Astrocyte (in vitro differentiated cells and primary cell): Measurements from ENCODE around the gene COBL. TPM values are rescaled to one million over a fixed set of nuclear protein-coding genes. Genes with fewer than 3 reads are reported as not detected.

Experiments
- DNase-seq: peaks from one replicate; pipeline ENCODE4 v3.0.0-alpha.2; 2010; ENCODE audit warnings: low read depth
- FAIRE-seq: peaks from 2 replicates; lab custom pipeline; 2011; peaks lifted over from hg19 to GRCh38; lab: Jason Lieb, UNC
- H2AFZ ChIP-seq: 2 replicates; pipeline ENCODE4 v1.6.0; 2012; ENCODE audit warnings: low read depth, low read length, inconsistent platforms
- H3K27ac ChIP-seq: 2 replicates; pipeline ENCODE4 v1.5.1; 2011; ENCODE audit warnings: low read depth, low read length, inconsistent platforms
- H3K27me3 ChIP-seq: 2 replicates; pipeline ENCODE4 v1.6.0; 2011; ENCODE audit warnings: low read length, inconsistent platforms; ENCODE audit not compliant: insufficient read depth
- H3K36me3 ChIP-seq: 2 replicates; pipeline ENCODE4 v1.5.1; 2011; ENCODE audit warnings: low read length, inconsistent platforms; ENCODE audit not compliant: insufficient read depth
- H3K4me1 ChIP-seq: 2 replicates; pipeline ENCODE4 v1.5.1; 2011; ENCODE audit warnings: low read length, inconsistent platforms; ENCODE audit not compliant: insufficient read depth
- H3K4me2 ChIP-seq: 2 replicates; pipeline ENCODE4 v1.6.0; 2012; ENCODE audit warnings: low read length, inconsistent platforms
- H3K4me3 ChIP-seq: 2 replicates; pipeline ENCODE4 v1.5.1; 2011; ENCODE audit warnings: low read depth, mild to moderate bottlenecking, low read length, inconsistent platforms; ENCODE audit not compliant: insufficient read depth
- H3K79me2 ChIP-seq: 2 replicates; pipeline ENCODE4 v1.6.0; 2012; ENCODE audit warnings: mild to moderate bottlenecking, low read length, inconsistent platforms; ENCODE audit not compliant: insufficient read depth
- H3K9ac ChIP-seq: 2 replicates; pipeline ENCODE4 v1.6.0; 2012; ENCODE audit warnings: mild to moderate bottlenecking, low read length, inconsistent platforms
- H3K9me3 ChIP-seq: 2 replicates; pipeline ENCODE4 v1.5.1; 2012; ENCODE audit warnings: low read depth, mild to moderate bottlenecking, low read length, inconsistent platforms; ENCODE audit not compliant: insufficient read depth
- H4K20me1 ChIP-seq: 2 replicates; pipeline ENCODE4 v1.6.0; 2012; ENCODE audit warnings: low read length, inconsistent platforms; ENCODE audit not compliant: insufficient read depth
- H3K27ac Mint-ChIP-seq: one replicate; pipeline ENCODE4 v1.8.0; 2021; ENCODE audit warnings: mild to moderate bottlenecking, mixed read lengths; ENCODE audit not compliant: unreplicated experiment
- H3K27me3 Mint-ChIP-seq: one replicate; pipeline ENCODE4 v1.8.0; 2021; ENCODE audit warnings: low read depth, mixed read lengths; ENCODE audit not compliant: unreplicated experiment
- H3K36me3 Mint-ChIP-seq: one replicate; pipeline ENCODE4 v1.8.0; 2021; ENCODE audit warnings: low read depth, mixed read lengths; ENCODE audit not compliant: unreplicated experiment
- H3K4me1 Mint-ChIP-seq: one replicate; pipeline ENCODE4 v1.8.0; 2021; ENCODE audit warnings: low read depth, mixed read lengths; ENCODE audit not compliant: unreplicated experiment
- H3K4me3 Mint-ChIP-seq: one replicate; pipeline ENCODE4 v1.8.0; 2021; ENCODE audit warnings: mild to moderate bottlenecking, moderate library complexity, mixed read lengths; ENCODE audit not compliant: unreplicated experiment
- H3K9me3 Mint-ChIP-seq: one replicate; pipeline ENCODE4 v1.8.0; 2021; ENCODE audit warnings: mild to moderate bottlenecking, mixed read lengths; ENCODE audit not compliant: unreplicated experiment
- CTCF ChIP-seq: IDR thresholded peaks from 2 replicates; pipeline ENCODE4 v1.5.1; 2011; ENCODE audit warnings: low read depth, mild to moderate bottlenecking, inconsistent platforms, low read length, moderate library complexity; ENCODE audit not compliant: insufficient read depth
- EZH2 ChIP-seq: IDR thresholded peaks from 2 replicates; pipeline ENCODE4 v1.6.1; 2012; ENCODE audit warnings: mild to moderate bottlenecking, low read length, inconsistent platforms; ENCODE audit not compliant: insufficient read depth
- total RNA-seq: library from RNA; stranded (reverse); gene quantifications from 2 replicates; pipeline ENCODE4 v1.2.1, GENCODE V29; 2021

Gene COBL
- total RNA-seq, 1 donor from 2014 or later, result 6.4 TPM

- TF ChIP-seq EZH2 (no peak), CTCF (no peak)
- Histone ChIP-seq H3K4me1 (no peaks in the 10 kb centered on the region), H3K4me3 (no peak overlapping the region), H3K36me3 (no peaks in the 10 kb centered on the region), H3K4me2 (no peak overlapping the region), H3K9me3 (no peaks in the 10 kb centered on the region), H4K20me1 (no peaks in the 10 kb centered on the region), H3K27ac (no peak overlapping the region), H3K9ac (no peak overlapping the region), H3K79me2 (no peaks in the 10 kb centered on the region), H3K27me3 (no peaks in the 10 kb centered on the region), H2AFZ (no peak overlapping the region)
- no peak overlapping the region for H3K27ac Mint-ChIP-seq
- H3K27me3 Mint-ChIP-seq, result no peaks in the 10 kb centered on the region
- no peak overlapping the region for H3K4me3 Mint-ChIP-seq
- H3K9me3 Mint-ChIP-seq, result no peaks in the 10 kb centered on the region
- no peaks in the 10 kb centered on the region for H3K36me3 Mint-ChIP-seq
- DNase-seq (no peak), FAIRE-seq (no peak)
- no peaks in the 10 kb centered on the region for H3K4me1 Mint-ChIP-seq
Measured at GRCh38 chr7:51268859-51269258, 47.8 kb downstream of the COBL start.

DNA sequence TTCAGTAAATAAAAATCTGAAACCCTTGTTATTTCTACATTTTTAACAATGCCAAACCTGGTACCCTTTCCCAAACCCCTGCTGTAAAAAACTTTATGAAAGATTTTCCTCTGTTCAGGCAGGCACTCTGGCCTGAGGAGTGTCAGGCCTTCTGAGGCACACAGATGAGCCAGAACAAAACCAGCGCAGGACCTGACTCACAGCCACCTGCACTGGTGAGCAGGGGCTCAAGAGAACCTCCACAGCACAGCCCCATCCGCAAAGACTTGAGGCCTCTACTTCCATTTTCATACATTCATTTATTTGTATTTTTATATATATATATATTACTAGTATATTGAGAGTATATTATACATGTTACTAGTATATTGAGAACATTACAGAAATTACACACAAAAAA, 49.4 kb downstream of the COBL start:
- H3K79me2 ChIP-seq, result no peaks in the 10 kb centered on the region
- Mint-ChIP-seq H3K36me3 (no peaks in the 10 kb centered on the region), H3K27me3 (peaks cover 2% of the 10 kb centered on the region), H3K4me1 (no peaks in the 10 kb centered on the region), H3K9me3 (no peaks in the 10 kb centered on the region), H3K4me3 (no peak overlapping the region), H3K27ac (no peak overlapping the region)
- H3K27ac ChIP-seq, result no peak overlapping the region
- H3K4me2 ChIP-seq, result no peak overlapping the region
- H2AFZ ChIP-seq, result no peak overlapping the region
- DNase-seq (no peak), FAIRE-seq (no peak)
- H3K9me3 ChIP-seq, result no peaks in the 10 kb centered on the region
- H3K36me3 ChIP-seq, result no peaks in the 10 kb centered on the region
- no peak overlapping the region for H3K4me3 ChIP-seq
- no peaks in the 10 kb centered on the region for H4K20me1 ChIP-seq
- H3K27me3 ChIP-seq, result no peaks in the 10 kb centered on the region
- H3K9ac ChIP-seq, result no peak overlapping the region
- H3K4me1 ChIP-seq, result no peaks in the 10 kb centered on the region
- TF ChIP-seq CTCF, result no peak
- TF ChIP-seq EZH2, result no peak

DNA sequence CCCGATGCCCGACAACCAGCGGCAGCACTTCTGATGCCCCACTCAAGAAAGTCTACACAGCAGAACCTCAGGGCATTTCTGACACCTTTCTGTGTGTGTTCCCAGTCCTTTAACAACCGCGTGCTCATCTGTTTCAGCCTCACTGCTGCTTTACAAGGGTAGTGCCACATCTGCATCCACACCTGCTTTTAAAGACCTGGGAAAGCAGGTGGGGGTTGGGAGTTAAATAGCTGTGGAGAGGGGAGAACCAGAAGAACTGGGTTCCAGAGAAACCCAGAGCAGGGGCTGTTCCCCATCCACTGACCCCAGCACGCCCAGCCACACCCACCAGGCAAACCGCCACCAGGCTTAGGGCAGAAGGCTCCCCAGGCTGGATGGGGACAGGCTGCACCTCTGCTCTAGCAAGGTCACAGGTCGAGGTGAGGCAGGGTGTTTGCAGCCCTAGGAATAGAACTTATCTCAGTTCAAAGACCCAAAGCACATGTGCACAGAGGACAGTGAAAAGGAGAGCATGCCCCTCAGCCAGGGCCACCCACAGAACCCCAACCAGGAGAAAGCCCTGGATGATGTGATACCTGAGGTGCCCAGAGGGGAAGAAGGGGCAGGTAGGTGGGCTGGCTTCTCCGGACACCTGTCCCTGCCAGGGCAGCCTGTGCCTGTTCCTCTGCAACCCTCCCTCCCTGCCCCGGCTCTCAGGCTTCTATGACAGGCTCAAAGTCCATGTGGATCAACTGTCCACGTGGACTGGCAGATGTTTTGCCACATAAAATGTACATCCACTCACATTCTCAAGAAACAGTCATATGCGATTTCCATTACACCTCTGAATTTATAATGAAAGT, 51.3 kb downstream of the COBL start:
- Histone ChIP-seq H3K79me2 (no peaks in the 10 kb centered on the region), H3K4me3 (no peak overlapping the region), H3K27me3 (no peaks in the 10 kb centered on the region), H2AFZ (no peak overlapping the region), H3K4me1 (no peaks in the 10 kb centered on the region), H3K9ac (no peak overlapping the region), H3K36me3 (no peaks in the 10 kb centered on the region), H4K20me1 (no peaks in the 10 kb centered on the region), H3K4me2 (no peak overlapping the region), H3K27ac (no peak overlapping the region), H3K9me3 (no peaks in the 10 kb centered on the region)
- H3K27me3 Mint-ChIP-seq, result peaks cover 7% of the 10 kb centered on the region
- FAIRE-seq, result no peak
- H3K4me1 Mint-ChIP-seq, result no peaks in the 10 kb centered on the region
- no peaks in the 10 kb centered on the region for H3K9me3 Mint-ChIP-seq
- H3K27ac Mint-ChIP-seq, result no peak overlapping the region
- no peaks in the 10 kb centered on the region for H3K36me3 Mint-ChIP-seq
- no peak for TF ChIP-seq CTCF
- no peak for TF ChIP-seq EZH2
- no peak for DNase-seq
- H3K4me3 Mint-ChIP-seq, result no peak overlapping the region
